Vein endothelial cell (primary cell): Measurements from ENCODE around the gene ANKFN1. TPM values are rescaled to one million over a fixed set of nuclear protein-coding genes. Genes with fewer than 3 reads are reported as not detected.

ENCODE experiments used
- small RNA-seq: library from RNA; depleted of rRNA; stranded (forward); fragments of <200 nt; gene quantifications from one replicate; pipeline ENCODE3, GENCODE V24; 2012
- total RNA-seq: library from RNA; depleted of rRNA; stranded (reverse); fragments of >200 nt; gene quantifications from 2 replicates; pipeline ENCODE4 v1.2.3, GENCODE V29; 2012

ANKFN1 gene, protein sequence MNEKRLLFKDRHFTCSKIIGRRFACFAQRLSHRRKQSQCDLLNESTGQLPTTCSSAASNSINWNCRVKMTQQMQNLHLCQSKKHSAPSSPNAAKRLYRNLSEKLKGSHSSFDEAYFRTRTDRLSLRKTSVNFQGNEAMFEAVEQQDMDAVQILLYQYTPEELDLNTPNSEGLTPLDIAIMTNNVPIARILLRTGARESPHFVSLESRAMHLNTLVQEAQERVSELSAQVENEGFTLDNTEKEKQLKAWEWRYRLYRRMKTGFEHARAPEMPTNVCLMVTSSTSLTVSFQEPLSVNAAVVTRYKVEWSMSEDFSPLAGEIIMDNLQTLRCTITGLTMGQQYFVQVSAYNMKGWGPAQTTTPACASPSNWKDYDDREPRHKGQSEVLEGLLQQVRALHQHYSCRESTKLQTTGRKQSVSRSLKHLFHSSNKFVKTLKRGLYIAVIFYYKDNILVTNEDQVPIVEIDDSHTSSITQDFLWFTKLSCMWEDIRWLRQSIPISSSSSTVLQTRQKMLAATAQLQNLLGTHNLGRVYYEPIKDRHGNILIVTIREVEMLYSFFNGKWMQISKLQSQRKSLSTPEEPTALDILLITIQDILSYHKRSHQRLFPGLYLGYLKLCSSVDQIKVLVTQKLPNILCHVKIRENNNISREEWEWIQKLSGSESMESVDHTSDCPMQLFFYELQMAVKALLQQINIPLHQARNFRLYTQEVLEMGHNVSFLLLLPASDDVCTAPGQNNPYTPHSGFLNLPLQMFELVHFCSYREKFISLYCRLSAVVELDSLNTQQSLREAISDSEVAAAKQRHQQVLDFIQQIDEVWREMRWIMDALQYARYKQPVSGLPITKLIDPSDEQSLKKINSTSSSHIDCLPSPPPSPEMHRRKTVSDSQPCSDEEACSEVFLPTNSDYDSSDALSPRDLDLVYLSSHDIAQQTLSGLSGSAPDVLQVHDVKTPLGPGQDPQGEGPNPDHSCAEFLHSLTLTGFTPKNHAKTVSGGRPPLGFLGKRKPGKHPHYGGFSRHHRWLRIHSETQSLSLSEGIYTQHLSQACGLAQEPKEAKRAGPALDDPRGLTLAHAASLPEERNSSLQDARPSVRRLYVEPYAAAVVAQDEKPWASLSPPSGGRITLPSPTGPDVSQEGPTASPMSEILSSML
- not detected in 2 replicates for total RNA-seq

DNA sequence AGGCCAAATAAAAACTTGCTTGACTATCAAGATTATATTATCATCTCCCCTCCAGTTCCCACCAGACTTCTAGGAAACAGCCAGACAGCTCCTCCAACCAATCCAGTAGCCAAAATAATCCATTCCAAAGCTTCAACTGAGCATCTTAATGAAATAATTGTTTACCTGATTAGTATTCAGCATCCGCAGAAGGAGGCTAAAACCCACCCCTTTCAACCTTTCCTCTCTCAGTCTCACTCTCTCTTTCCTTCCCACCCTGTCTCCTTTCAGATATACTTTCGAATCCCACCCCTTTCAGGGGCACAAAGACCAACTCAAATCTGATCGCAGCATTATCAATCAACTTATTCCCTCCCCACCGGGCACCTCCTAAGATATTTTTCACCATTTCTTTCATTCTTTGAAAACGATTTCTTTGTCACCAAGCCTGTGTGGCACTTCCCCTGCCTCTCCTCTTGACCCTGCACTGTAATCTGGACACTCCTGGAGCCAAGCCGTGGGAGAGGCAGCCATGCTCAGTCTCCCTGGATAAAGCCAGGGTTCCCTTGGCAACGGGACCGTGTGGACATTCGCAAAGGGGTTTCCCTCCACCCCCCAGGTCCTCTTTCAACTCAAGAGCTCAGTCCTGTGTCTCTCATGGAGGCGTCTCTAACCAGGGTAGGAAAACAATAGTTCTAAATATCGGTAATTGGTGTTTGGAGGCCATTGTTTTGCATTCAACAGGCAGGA lies at the start of gene ANKFN1:
Gene ANKFN1 (plus strand): TSS at position 602 of the 729 bp plus-strand sequence. CDS start 59,193 bp downstream, outside the sequence.

Small RNAs within 50 kb of the gene (small RNA-seq; reads per million reads assigned to genes)
- not detected for gene AC006600.1
